NCI-H748 treated with DMSO at 0.1 percent for 48 hours (cell line): ENCODE measurements around the gene HARS2.
"Not testable (repeated sequence)": the region's sequence is repeated elsewhere in the genome, so short reads cannot be mapped to it uniquely, and the experiment has no call there.

Experiments used
- DNase-seq: peaks from one replicate; lab custom pipeline; 2025; lab: John Stamatoyannopoulos, UW

Gene HARS2

DNA sequence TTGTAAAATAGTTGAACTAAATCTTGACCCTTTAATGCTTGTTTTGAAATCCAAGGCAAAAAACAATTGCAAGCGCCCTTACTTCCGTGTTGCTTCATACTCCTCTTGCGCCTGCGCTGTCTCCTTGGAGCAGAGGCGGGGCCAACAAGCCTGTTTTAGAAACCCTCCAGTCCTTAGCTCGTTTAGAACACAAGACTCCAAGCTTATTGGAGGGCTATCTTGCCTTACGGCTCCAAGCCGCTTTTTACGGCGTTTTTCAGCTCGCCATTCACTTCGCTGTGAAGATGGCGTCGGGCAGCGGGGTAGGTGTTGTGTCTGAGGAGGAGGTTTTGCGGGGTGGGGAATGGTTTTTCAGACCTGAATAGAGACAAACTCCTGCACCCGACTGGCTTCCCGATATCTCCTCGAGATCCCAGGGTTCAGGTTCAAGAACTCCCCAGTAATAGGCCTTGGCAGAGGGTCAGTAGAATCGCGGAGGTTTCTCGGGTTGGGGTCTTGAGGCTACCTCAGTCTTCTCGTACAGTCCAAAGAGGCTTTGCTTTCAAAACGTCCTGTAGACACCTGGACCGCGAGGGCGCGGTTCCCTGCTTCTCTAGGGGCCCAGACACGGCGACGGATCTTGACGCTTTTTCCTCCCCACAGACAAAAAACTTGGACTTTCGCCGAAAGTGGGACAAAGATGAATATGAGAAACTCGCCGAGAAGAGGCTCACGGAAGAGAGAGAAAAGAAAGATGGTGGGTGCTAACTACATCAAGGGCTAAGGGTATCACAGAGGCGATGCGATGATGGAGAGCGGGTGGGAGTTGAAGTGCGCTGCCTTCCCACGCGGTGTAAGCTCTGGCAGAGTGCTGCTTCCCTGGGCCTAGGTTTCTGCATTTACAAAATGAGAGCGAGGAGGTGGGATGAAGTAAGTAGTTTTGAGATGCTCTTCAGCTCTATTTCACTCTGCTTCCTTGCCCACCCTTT is 9.2 kb downstream of the HARS2 start, which contains the start of gene ZMAT2:
ZMAT2 (plus strand) TSS at position 271 of the 968 bp plus-strand sequence; CDS start at position 285, 14 bp downstream.
- DNase-seq = peak; percentile 91

DNA sequence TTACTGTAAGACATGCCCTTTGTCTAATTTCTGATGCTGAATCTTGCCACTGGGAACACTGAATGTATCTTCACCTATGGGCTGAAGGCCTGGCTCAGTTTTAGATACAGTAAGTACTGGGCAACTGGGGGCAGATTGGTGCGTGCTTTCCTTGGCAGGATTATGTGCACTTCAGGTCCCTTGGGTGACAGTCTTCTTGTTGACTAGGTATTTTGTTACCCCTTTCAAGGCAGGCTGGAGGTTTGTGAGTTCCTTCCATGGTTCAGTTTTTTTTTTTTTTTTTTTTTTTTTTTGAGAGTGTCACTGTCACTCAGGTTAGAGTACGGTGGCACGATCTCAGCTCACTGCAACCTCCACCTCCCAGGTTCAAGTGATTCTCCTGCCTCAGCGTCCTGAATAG is 16.6 kb downstream of the HARS2 start:
- no peak for DNase-seq

DNA sequence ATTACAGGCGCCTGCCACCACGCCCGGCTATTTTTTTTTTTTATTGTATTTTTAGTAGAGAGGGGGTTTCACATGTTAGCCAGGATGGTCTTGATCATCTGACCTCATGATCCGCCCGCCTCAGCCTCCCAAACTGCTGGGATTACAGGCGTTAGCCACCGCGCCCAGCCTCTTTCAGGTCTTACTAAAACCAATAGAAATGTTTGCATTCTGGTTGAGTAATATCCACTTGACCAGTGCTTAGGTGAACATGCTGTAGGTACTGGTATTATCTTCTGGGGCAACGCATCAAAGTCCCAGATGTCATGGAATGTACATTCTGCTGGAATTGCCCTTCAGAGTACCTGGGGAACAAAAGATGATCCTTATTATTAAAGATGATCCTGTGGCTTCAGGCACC is 17.5 kb downstream of the HARS2 start:
- not testable (repeated sequence) for DNase-seq

DNA sequence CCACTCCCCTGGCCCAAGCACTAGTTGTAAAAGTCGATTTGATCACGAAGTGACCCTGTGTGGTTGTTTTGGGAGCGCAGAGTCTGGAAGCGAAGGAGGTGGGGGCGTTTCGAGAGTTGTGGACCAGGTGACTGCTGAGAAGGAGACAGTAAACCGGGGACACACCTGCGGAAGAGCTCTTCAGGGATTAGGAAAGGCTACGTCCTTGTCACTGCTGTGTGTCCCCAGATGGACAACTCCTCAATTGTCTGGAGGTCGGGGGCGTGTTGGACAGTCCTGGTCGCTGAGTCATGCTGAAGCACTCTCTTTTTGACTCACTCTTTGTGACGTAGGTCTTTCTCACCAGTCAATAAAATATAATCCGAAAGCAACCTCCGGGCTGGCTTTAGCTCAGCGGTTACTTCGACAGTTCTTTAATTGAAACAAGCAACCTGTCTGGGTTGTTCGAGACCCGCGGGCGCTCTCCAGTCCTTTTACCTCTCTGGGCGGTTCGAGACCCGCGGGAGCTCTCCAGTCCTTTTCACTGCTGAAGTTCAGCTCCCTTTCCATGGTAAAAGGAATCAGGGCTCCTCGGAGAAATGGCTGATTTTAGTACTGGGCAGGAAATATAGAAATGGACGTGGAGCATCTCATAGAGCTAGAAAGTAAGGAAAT is 19.8 kb downstream of the HARS2 start:
- DNase-seq = peak; percentile 91

DNA sequence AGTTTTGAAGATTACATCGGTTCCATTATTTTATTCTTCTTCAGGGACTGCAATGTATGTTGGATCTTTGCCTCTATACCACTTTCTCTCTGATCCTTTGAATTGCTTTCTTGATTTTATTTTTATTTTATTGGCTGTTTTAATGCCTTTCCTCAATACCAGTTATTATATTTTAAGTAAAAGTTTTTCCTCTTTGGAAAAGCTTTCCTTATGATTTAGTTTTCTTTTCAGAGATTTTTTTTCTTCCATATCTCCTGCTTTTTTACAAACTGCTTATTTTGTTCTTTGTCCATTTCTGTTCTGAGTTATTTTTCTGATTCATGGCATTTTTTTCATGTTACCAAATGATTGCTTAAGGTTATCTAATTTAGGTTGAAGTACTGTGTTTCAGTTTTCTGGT is 20.5 kb downstream of the HARS2 start:
- DNase-seq = no peak

DNA sequence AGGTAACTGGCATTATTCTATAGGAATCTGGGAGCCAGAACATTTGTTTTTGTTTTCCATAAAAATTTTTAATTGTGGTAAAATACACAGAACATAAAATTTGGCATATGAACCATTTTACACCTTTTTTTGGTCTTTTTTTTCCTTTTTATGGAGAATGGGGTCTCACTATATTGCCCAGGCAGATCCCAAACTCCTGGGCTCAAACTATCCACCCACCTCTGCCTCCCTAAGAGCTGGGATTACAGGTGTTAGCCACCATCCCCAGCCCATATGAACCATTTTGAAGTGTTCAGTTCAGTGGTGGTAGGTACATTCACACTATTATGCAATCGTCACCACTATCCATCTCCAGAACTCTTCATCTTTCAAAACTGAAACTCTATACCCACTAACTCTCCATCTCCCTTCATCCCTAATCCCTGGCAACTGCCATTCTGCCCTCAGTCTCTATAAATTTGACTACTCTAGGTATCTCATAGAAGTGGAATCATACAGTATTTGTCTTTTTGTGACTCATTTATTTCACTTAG is 22.4 kb downstream of the HARS2 start:
- no peak for DNase-seq

DNA sequence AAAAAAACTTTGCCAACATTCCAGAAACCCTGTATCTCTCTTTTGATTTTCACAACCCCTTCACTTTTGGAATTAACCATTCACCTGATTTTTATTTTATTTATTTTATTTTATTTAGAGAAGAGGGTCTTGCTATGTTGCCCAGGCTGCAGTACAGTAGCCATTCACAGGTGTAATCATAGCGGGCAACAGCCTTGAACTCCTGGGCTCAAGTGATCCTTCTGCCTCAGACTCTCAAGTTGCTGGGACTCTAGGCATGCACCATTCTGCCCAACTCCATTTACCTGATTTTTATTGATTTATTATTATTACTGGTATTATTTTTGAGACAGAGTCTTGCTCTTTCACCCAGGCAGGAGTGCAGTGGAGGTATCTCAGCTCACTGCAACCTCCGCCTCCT is 25.0 kb downstream of the HARS2 start:
- DNase-seq = not testable (repeated sequence)

DNA sequence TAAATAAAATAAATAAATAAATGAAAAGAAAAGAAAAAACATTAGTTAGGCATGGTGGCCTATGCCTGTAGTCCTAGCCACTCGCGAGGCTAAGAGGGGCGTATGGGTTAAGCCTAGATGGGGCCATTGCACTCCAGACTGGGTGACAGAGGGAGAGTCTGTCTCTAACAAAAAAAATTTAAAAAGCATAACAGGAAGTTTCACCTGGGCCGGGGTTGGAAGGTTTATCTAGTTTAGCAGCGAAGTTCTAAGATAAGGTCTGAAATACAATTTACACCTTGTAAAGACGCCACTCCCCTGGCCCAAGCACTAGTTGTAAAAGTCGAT is 27.0 kb downstream of the HARS2 start:
- no peak for DNase-seq

DNA sequence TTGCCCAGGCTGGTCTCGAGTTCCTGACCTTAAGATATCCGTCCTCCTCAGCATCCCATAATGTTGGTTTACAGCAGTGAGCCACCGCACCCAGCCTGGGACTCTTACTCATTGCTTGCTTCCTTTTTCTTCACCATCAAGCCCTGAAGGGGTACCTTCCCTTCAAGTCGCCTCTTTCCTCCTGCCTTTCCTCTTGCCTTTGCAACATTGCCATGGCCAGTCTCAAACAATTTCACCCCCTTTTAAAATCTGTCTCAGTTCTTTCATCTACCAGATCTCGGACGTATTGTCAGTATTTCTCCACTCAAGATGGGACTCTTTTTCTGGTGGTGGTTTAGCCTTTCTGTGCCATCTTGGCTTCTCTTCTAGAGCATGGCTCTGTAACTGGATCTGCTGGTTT is 29.5 kb downstream of the HARS2 start:
- not testable (repeated sequence) for DNase-seq

DNA sequence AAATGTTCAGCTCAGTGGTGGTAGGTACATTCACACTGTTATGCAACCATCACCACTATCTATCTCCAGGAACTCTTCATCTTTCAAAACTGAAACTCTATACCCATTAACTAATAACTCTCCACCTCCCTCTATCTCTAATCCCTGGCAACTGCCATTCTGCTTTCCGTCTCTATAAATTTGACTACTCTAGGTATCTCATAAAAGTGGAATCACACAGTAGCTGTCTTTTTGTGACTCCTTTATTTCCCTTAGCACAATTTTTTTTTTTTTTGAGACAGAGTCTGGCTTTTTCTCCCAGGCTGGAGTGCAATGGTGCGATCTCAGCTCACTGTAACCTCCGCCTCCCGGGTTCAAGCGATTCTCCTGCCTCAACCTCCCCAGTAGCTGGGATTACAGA is 30.1 kb downstream of the HARS2 start:
- DNase-seq = not testable (repeated sequence)

DNA sequence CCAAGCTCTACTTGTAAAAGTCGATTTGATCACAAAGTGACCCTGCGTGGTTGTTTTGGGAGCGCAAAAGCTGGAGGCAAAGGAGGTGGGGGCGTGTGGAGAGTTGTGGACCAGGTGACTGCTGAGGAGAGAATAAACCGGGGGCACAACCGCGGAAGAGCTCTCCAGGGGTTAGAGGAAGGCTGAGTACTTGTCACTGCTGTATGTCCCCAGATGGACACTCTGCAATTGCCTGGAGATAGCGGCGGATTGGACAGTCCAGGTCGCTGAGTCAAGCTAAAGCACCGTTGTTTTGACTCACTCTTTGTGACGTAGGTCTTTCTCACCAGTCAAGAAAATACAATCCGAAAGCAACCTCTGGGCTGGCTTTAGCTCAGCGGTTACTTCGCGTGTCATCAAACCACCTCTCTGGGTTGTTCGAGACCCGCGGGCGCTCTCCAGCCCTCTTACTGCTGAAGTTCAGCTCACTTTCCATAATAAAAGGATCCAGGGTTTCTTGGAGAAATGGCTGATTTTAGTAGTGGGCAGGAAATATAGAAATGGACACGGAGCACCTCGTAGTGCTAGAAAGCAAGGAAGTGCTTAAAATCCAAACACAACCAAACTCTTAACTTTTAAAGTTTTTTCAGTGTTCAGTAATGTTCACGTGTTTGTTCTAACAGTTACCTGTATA is 34.7 kb downstream of the HARS2 start:
- DNase-seq = peak; percentile 86

DNA sequence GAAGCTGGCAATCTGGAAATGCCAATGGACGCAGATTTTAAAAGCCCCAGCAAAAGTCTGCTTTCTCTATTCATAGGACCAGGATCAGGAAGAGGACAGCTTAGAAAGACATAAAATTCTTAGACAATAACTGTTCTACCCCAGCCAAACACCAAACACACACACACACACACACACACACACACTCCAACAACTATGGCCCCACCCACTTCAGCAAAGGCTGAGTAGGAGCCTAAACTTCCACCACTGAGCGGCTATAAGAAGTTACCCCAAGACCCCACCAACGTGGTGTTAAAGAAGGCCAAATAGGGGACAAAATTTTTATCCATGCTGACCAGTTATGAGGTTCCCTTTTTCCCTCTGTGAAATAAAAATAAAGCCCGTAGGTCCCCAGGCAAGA is 41.8 kb downstream of the HARS2 start:
- no peak for DNase-seq

DNA sequence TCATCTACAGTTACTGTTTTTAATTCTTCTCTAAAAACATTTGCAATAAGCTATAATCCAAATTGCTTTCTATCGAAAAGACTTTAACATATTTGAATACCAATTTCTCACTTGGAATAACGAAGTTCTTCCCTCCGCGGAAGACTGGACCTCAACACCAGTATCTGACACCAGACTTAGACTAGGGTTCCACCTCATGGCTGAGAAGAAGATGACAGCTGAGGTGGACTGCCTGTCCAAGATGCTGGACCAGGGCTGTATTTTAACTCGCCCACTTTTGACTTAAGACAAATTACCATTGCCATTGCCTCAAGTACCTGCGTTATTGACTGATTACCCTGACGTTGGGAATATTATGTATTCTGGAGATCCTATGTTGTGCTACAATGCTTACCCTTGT is 43.1 kb downstream of the HARS2 start:
- DNase-seq = no peak

DNA sequence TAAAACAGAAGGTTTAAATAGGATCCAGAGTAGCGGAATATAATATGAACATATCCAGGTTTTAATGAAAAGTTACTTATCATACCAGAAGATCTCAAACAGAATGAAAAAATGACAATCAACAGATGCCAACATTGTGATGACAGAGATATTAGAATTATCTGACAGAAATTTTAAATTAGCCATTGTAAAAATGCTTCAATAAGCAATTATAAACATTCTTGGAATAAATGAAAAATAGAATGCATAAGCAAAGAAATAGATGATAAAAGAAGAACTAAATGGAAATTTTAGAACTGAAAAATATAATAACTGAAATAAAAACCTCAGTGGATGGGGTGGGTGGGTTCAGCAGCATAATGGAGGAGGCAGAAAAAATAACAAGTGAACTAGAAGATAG is 46.2 kb downstream of the HARS2 start:
- no peak for DNase-seq

DNA sequence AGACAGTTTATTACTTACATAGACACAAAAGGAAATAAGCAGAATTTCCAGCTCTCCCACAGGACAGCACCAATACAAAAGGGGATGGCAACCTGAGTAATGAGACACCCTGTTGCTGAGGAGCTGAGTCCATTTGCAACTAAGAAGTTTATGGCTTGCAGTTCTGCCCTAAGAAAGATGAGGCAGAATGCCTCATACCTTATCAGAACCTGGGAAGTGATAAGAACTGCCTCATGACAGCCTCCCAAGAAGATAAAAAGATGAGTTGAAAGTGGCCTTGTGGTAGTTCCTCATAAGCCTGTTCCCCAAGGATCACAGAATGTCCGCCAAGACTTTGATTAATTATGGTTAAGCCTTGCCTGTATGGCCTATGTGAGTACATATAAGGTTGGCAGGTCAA is 50.7 kb downstream of the HARS2 start:
- no peak for DNase-seq
